IPS-NIHi7 (cell line): Measurements from ENCODE around the gene CHRNE.

Experiments
- DNase-seq: peaks from one replicate; pipeline ENCODE4 v3.0.0; 2012; ENCODE audit warnings: mixed read lengths; ENCODE audit errors: extremely low spot score

Gene CHRNE

DNA sequence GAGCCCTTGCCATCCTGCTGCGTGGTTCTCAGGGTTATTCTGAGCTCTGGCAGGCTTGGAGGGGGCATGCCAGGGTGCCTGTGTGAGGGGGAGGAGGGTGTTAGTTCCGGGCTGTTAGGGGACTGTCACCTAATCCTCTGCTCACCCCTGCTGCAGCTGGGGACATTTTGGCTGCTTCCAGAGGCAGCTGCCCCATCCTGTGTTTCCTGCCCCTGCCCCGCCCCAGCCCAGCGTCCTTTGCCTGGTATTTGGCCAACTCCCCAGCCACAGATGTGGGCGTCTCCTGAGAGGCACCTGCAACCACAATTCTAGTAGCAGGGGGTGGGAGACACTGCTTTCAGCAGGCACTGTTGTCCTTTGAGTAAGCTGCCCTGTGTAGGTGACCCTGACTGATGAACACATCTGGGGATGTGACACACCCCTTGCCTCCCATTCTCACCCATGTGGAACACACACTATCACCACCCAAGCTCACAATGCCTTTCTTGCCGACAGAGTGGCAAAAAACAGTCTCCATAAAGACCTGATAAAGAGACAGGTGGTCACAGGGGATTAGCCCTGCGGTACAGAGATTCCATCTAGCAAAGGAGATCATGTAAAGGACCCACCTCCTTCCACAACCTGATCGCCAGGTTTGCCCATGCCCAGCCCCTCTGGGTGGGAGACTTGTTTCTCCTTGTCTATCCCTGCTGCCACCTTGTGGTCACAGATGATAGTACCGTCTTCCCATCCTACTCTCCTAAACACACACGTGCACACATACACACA is at the start of gene CHRNE:
CHRNE (minus strand) TSS at position 48 of the 768 bp plus-strand sequence; CDS start at position 13, 35 bp downstream.
- DNase-seq: peak; percentile 61

DNA sequence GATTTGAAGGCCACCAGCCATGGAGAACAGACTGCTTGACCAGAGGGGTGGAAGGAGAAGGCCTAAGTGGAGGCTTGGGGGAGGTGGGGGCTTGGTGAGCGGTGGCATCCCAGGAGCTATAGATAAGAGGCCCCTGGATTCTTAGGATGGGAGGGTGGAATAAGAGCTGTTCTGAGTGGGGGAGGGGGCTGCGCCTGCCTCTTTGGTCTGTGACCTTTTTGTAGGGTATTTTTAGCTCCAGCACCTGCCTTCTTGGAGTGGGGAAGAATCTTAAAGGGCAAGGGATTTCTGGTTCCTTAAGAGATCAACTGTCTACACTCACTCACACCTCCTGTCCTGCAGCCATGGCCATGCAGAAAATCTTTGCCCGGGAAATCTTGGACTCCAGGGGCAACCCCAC is 48.6 kb upstream of the CHRNE start:
- no peak for DNase-seq

DNA sequence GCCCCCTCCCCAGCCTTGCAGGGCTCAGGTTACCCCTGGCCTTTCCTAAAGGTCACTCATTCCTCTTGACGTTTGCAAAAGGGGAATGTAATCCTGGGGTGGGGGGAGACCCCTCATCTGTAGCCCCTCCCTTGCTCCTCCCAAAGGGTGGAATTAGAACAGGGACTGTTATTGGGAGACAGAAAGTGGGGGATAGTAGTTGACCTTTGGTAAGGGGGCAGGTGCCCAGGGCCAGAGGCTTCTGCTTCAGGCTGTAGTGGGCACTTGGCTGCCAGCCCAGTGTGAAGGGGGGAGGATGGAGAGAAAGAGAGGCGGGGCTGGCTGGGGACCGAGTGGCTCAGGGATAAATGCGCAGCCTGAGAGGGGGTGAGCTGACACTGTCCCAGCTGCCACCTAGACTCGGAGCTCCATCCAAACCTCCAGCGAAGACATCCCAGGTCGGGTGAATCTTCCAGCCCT is 47.9 kb upstream of the CHRNE start, which contains the start of gene ENO3:
ENO3 (plus strand) TSS at position 374 of the 459 bp plus-strand sequence. CDS start 711 bp downstream, outside the sequence.
- DNase-seq: no peak

DNA sequence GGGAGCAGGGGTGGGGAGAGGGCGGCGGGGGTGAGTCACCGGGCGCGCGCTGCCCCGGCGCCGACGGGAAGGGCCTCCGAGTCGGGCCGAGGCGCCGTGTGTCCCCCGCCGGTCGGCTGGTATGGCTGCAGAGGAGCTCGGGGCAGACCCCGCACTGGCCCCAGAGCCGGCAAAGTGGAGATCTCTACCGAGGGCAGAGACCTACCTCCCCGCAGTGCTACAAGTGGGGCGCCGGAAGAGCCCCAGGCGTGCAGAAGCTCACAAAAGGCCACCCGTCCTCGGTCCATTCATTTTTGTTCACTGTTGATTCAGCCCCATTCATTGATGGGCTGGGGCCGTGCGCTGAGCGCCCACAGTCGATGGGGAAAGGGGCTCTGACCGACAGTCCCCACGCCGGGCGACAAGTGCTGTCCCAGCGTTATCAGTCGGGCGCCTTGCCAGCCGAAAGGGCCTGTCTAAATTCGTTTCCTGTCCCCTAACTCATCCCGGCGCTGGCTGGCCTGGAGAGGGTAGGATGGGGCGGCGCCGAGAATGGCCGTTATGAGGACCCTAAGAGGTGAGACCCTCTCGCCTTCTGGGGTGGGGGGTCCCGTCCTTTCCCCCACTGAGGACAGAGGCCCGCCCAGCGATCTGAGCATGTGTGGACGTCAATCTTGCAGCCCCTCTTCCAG is 47.3 kb upstream of the CHRNE start:
- no peak for DNase-seq

DNA sequence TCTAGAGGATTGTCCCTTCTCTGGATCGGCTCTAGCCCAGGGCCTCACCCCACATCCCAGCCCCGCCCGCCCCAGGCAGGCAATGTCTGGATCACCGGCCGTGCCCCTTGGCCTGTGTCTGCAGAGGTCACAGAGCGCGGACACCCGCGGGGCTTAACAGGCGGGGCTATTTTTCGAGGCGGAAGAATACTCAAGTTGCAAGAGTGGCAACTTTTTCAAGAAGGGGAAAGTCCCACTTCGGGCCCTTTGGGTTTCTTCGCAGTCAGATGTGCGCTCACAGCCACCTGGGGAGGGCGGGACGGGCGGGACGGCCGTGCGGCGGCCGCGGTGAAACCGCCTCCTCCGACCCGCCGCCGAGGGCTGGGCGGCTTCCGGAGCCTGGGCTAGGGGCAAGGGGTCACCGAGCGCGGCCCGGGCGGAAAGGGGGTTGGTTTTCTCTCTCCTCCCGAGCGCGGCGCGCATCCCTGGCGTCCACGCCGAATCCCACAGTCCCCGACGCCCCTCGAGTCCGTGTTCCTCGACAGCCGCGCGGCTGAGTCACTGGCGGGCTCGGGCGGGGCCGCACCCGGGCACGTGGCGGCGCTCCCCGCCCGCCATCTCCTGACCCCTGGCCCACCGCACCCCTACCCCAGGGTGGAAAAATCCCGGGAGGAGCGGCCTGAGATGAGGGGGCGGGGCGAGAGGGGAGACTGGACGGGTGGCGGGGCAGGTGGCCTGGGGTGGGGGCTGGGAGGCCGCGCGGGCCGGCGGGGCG is 46.6 kb upstream of the CHRNE start:
- peak; percentile 80 for DNase-seq

DNA sequence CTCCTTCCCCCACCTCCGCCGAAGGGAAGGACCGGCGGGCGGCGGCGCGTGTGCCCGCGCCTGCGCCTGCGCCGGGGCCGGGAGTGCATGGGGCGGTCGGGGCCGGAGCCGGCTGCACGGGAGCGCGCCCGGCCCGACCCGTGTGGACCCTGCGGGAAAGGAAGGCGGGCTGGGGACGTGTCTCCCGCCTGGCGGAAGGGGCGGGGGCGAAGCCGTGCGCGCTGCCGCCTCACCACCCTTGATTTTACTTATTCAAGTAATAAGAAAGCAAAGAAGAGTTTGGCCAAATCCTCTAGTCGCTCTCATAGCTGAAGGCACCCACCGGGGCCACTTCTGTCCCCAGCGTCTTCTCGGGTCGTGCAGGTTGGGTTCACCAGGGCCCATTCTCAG is 46.0 kb upstream of the CHRNE start:
- DNase-seq: peak; percentile 86

DNA sequence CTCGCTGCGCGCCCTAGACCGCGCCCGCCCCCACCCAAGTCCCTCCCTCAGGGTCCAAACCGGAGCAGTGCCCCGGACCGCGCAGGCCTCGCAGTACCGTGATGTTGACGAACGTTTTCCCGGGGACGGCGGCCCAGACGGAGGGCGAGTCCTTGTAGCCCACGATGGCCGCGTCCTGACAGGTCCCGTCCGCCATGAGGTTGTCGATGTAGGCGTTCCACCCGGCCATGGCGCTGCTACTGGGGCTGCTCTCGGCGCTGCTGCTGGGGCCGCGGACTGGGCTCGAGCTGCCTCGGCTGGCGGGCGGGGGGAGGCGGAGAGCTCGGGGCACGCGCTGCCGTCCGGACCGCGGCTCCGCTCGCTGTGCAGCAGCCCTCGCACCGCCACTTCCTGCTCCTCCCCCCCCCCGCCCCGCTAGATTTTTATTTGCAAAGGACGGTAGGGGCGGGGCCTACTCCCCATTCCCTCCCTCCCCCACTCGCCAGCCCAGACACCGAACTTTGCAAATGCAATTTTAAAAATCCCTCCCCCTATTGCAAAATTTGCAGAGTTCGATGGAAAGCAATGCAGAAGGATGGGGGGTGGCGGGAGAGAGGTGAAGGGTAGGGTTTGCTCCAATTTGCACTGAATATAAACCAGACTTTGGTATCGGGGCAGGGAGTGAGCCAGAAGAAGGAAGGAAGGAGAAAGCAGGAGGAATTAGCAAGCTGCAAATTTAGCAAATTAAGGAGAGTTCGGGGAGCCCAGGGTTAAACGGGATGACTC is 45.5 kb upstream of the CHRNE start, which contains the start of gene PFN1:
PFN1 (minus strand) TSS at position 365 of the 765 bp plus-strand sequence; CDS start at position 229, 136 bp downstream.
- peak; percentile 78 for DNase-seq

DNA sequence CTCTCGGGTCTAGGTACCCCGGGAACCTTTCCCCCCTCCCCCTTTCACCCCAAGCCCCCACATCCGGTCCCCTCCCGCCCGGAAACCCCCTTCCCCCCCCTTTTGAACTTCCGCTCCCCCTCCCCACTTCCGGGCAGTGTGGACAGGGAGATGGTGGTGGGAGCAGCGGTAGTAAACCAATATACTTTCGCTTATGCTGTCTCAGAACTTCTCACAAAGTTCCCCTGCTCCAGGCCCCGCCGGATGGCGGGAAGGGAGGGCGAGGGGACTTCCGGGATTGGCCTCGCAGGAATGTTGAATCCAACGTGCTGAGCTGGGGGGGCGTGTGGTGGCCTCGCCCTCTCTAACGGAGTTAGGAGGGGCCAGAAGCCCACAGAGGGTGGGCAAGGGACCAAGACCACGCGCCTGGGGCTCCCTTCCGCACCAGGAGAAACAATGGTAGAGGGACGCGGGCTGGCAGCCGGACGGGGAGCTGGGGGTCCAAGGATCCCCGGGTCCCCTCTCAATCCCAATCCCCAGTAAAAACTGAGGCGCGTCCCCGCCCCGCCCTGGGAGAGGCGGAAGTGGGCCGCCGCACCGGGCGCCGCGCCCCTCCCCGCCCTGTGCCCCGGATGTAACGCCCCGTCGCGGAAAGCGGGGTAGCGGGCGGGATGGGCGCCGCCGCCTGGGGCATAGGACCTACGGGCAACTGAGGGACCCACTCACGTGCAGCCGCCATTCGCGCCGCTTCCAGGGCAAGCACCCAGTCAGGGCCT is 44.7 kb upstream of the CHRNE start:
- peak; percentile 51 for DNase-seq

DNA sequence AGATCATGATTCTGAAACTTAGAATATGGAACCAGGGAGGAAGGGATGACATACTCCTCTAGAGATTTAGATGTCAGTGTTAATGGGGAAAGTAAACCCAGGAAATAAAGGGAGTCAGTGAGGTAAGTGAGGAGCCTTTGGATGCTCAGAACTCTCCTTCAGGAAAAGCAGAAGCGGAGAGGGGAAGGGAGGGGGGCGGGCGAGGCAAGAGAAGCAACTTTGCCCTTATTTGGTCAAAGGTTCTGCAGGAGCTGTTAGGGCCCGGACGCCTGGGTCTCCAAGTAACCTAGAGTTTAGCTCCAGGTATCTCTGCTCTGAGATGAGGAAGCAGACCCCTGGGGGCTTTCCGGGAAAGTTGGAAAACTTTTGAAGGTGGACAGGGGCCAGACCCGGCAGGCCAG is 44.1 kb upstream of the CHRNE start:
- DNase-seq: no peak

DNA sequence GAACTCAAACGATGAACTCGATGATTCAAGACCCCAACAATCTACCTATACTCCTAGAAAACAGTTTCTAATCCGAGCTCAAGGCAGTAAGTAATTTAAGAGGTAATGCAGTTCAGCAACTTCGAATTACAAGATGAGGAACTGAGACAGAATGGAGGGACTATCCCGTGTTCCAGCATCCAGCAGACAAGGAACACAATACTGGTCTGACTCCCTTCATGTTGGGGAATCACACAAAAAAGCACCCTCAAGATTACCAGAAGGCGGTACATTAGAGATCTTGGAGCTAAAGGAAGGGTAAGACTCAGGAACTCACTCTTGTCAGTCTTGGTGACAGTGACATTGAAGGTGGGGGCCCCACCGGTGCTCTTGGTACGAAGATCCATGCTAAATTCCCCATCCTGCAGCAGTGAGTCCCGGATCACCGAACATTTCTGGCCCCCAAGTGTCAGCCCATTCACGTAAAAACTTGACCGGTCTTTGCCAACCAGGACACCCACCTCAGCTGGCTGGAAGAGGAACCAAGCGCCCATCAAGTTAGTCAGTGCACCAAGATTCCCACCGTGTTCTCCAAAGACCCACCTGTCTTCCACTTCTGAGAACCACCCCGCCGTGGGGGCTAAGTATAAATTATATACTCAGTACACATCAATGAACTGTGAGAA is 43.5 kb upstream of the CHRNE start:
- no peak for DNase-seq

DNA sequence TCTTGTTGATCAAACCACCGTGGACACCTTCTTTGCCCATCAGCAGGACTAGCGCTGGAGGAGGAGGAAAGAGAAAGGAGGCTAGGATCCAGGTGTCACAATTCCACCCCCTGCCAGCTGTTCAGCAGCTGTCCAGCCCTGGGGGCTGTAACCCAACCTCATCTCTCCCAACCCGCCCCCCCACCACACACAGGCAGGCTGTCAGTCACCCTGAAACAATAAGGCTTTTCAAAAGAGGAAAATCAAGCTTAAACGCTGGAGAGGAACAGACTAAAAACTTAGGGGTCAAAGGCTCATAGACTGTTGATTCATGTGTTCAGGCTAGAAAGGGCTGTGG is 43.0 kb upstream of the CHRNE start:
- no peak for DNase-seq

DNA sequence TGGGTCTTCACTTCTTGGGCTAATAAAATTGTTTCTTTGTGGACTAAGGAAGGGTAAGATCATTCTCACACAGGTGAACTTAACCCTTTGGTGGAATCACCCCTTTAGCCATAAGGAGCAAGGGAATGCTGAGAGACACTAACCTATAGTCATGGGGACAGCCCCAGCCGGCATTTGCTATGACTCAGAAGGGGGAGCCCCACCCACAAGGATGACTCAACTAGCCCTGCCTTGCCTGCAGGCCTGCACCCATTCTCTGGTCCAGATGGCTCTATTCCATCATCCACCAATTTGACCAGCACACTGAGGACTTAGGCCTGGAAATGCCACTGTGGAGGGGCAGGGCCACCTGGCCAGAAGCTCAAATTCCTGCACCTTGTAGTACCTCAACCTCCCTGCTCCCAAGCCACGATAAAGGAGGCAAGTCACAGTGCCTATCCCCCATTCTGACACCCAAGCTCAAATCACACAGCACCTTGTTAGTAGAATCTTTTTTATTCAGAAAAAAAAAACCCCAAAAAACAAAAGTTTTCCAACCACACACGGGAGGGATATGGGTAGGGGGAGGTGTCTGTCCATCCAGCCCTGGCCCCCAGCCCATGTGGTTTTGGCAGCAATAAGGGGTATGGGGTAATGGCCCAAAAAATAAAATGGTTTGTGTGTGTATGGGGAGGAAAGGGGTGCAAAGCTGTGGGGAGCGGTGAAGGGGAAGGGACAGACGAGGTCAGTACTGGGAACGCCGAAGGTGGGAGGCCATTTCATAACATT is 42.5 kb upstream of the CHRNE start:
- peak; percentile 43 for DNase-seq

DNA sequence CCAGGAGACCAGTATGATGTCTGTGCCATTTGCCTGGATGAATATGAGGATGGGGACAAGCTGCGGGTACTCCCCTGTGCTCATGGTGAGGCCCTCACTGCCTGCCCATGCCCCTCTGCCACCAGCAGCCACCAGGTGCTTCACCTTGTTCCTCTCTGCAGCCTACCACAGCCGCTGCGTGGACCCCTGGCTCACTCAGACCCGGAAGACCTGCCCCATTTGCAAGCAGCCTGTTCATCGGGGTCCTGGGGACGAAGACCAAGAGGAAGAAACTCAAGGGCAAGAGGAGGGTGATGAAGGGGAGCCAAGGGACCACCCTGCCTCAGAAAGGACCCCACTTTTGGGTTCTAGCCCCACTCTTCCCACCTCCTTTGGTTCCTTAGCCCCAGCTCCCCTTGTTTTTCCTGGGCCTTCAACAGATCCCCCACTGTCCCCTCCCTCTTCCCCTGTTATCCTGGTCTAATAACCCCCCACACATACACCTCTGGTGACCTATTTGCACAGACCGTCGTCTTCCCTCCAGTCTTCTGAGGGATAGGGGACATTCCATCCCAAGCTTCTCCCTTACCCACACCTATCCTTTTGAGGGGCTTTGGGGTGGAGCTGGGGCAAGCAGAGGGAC is 41.8 kb upstream of the CHRNE start:
- DNase-seq: no peak

DNA sequence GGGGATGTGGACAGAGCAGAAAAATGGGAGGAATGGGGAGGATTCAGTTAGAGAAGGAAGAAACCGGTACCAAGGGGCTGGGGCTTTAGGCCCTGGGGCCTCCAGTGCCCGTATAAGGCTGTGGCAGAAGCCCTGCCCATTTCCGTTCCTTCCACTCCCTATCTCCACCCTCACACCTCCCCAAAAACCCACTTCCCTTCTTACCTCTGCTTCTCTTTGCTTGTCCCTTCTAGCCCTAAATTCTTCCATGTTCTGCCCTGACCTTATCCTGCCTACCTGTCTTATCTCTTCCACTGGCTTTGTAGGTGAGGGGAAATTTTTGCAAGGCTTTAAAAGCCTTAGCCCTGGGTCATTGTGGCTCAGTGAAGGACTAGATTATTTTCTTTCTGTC is 41.3 kb upstream of the CHRNE start:
- no peak for DNase-seq

DNA sequence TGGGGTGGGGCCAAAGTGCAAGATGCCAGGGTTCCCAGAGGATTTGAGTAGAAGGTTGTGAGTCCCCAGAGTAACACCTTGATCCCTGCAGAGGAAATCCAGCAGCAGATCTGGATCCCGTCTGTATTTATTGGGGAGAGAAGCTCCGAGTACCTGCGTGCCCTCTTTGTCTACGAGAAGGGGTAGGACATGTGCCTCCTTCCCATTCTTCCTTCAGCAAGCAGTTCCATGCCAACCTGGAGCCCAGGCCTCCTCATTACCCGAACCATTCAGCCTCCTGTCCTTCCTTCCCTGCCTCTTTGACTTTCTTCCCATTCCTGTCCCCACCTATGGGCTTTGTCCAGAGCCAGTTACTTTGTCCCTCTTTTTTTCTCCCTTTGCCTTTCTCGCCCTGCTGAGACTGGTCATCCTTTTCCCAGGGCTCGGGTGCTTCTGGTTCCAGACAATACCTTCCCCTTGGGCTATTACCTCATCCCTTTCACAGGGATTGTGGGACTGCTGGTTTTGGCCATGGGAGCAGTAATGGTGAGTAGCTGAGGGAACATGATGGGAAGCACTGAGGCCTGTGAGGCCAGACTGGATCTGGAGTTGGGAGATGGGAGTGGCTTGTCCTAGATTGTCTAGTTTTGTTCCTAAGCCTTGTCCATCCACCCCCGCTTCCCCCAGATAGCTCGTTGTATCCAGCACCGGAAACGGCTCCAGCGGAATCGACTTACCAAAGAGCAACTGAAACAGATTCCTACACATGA is 40.0 kb upstream of the CHRNE start:
- DNase-seq: no peak

DNA sequence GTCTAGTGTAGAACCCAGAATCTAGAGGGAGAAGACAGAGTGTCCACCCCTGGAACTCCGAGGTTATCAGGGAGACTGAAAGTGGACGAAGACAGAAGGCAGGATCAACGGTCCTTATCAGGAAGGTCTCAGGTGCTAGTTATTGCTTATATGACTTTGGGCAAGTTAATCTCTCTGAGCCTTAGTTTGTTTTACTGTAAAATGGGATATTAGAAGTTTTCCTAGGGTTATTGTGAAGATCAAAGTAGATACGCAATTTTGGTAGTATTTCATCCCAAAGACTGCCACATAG is 38.4 kb upstream of the CHRNE start:
- no peak for DNase-seq

DNA sequence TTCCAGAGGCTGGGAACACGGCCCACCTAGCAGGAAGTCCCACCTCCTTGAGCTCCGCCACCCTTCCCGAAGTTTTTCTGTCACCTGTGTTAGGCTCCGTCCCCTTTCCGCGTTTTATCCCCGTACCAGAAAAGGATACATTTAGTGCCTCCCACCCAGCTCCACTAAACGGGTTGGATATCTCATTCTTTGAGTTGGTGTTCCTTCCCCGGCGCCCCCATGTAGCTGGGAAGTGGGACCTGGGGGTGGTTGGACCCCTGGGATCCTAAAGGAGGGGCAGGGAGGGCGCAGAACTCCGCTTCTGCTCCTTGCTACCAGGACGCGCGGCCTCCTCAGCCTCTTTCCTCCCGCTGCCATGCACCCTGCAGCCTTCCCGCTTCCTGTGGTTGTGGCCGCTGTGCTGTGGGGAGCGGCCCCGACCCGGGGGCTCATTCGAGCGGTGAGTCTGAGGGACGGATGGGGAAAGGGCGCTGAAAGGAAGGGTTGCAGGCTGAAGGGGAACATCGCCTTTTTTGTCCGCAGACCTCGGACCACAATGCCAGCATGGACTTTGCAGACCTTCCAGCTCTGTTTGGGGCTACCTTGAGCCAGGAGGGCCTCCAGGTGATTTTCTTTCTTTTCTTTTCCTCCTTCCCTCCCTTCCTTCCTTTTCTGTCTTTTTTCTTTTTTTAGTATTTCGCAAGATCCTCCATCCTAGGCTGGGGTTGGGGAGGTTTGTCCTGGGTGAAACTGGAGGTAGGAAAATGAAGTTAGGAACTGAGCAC is 37.8 kb upstream of the CHRNE start:
- peak; percentile 76 for DNase-seq
